HG02763 (cell line): Measurements from ENCODE around the gene SEZ6.

Experiments used
- ATAC-seq: cut with Tn5 transposase; IDR thresholded peaks from one replicate; pipeline ENCODE4 v1.9.1; 2021; ENCODE audit warnings: mild to moderate bottlenecking, moderate library complexity; ENCODE audit not compliant: unreplicated experiment

SEZ6 gene

DNA sequence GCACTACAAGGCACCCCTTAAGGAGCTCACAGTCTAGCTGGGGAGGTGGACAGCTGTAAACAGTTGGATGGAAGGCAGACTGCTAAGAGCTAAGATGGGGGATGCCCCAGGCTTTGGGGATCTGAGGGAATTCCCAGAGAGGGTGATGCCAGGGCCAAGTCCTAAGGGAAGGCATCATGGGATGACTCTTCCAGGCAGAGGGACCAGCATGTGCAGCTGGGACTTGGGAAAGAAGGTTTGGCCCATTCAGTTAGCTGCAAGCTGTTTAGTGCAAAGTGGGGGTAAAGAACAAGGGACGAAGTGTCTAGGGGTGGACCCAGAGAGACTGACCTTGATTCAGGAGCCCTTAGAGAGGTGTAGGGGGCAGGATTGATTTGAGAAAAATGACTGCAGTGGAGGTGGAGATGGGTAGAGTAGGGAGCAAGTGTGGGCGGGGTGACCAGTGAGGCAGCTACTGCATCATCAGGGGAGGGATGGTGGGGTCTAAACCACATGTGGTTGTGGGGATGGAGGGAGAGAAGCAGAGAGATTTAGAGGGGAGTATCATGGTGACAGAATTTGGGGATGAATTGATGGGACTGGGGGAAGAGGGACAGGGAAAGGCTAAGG is 27.4 kb downstream of the SEZ6 start:
- ATAC-seq, result no peak

DNA sequence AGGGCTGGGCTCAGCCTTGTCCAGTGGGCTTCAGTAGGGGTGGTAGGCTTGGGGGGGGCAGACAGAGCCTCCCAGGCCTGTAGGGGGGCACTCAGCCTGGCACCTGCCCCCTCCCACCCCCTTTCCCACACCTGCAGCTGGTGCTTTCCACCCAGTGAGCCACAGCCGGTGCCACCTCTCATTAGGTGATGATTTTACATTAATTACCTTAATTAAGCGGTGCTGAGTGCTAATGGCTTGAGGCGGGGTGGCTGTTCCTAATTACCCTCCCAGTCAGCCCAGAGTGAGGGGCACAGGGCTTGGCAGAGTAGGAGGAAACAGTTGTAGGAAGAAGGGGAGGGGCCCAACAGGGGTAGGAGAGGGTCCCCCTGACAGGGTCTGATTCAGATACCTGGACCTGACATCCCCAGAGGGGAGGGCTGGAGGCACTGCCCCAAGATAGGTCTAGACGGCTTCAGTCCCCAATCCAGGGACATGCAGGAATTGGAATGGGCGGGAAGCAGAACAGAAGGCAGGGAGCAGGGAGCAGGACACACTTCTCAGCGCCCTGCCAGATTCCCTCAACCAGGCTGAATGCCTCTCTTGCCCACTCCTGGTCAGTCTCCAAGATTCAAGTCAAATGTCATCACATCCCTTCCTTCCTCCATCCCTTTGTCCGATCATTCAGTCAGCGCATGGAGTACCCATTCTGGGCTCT is 28.0 kb downstream of the SEZ6 start:
- ATAC-seq, result no peak

DNA sequence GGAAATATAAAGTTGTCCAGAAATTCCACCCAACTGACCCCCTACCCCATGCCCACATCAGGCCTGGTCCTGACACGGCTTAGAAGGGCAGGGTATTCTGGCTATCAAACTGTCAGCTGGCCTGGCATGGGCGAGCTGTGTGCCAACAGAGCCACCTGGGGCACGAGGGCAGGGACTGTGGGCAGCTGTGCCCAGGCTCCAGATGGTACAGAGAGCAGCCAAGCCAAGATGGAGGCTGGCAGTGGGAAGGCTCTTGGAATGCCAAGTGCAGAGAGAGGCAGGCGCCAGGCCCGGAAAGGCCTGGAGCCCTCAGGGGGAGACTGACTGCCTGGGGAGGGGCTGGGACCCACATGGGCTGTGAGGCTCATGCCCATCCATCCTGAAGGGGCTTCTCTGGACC is 30.2 kb downstream of the SEZ6 start:
- no peak for ATAC-seq

DNA sequence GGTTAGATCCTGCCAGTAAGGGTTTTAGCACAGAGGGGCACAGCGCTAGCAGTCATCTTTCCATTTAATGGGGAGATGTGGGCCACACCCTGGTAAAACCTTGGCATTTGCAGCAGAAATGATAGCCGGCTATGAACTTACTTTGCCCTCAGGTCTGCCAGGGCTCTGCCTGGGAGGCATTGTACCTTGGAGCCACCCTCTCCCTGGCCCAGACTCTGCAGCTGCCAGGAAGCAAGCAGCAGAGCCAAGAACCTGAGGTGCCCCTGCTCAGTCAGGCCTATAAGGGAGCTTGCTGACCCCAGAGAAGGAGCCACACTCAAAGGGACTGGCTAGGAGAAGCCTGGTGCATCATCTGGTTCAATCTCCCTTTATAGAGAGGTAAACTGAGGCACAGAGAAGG is 30.8 kb downstream of the SEZ6 start:
- ATAC-seq, result no peak

DNA sequence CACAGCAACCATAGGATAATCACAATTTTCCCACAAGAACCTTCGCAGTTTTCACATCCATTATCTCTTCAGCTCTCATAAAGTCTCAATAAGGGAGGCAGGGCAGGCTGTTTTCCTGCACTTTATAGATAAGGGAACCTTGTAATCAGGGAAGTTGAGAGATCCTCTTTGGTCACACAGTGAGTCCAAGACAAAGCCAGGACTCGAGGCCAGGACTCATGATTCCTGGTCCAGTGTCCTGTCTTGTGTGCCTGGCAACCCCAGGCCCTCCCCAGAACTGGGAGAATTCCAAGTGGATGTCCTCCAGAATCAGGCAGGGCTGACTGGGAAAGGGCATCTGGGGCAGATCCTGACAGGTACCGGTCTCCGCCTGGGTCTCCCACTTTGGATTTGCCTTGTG is 31.4 kb downstream of the SEZ6 start:
- no peak for ATAC-seq

DNA sequence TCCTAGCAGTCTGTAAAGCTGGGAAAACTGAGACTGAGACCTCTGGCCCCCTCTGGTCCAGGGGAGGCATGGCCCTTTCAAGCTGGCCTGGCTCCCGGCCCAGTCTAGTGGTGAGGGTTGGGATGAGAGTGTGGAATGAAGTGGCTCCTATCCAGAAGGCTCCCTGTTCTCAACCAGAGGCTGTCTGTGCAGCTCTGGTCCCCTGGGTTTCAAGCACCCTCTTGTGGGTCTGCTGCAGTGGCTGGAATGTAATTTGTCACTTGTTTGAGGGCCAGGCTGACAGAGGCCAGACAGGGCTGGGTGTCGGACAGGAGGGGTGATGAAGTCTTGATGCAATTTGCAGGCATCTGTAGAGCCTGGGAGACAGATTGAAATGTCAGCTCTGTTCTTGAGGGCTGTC is 32.4 kb downstream of the SEZ6 start:
- no peak for ATAC-seq

DNA sequence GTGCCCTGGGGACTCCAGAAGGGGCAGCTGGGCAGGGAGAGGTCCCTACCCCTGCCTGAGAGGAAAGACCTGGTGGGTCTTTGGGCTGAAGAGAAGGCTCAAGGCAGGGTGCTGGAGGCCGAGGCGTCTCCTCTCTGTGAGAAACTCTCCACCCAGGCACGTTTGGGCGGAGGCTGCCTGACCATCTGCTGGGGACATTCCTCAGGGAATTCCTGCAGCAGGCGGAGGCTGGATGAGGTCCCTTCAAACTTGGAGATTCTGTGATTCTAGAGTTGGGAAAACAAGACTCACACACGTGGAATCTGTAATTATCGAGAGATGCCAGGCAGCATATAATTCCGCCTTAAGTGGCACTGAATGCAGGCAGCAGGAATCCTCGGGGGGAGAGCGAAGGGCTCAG is 33.4 kb downstream of the SEZ6 start:
- ATAC-seq, result no peak

DNA sequence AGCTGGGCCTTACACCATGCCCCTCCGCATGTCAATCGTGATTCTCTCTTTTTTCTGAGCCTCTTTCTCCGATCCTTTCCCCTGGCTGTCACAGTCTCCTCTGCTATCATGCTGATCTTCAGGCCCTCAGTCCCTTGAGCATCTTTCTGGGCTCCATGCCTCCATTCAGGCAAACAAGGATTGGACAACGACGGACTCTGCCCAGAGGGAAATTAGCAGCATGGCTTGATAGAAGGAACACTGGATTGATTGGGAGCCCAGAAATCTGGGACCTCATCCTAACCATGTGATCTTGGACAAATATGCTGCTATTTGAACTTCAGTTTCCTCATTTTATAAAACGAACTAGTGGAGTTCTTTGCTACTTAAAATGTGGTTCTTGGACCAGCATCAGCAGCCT is 35.0 kb downstream of the SEZ6 start:
- ATAC-seq, result no peak

DNA sequence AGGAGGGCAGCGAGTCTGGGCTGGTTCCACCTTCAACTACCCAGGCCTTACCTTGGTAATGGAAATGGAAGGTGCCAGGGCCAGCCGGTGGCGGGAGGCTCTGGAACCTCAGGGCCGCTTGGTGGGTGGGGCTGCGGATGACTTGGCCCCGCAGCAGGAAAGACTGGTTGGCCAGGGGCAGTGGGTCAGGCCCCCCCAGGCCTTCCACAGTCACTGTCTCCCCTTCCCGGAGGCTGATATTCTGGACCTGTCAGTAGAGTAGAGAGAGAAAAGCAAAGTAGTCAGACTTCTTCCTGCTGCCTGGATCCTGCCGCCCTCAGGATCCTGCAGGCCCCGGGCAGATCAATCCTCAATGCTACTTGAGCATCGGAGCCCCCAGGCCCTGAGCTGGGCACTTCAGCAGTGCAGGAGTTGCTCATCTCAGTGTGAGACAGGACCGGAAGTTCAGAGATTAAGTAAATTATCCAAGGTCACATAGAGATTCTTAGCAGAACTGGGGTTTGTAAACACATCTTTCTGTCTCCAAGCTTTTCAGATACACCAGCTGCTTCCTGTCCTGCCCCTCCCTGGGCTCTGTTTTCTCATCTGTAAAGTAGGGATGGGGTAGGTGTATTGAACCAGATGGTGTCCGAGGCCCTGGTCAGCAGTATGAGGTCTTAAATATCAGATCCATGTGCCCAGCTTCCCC is 36.0 kb downstream of the SEZ6 start:
- ATAC-seq, result no peak

DNA sequence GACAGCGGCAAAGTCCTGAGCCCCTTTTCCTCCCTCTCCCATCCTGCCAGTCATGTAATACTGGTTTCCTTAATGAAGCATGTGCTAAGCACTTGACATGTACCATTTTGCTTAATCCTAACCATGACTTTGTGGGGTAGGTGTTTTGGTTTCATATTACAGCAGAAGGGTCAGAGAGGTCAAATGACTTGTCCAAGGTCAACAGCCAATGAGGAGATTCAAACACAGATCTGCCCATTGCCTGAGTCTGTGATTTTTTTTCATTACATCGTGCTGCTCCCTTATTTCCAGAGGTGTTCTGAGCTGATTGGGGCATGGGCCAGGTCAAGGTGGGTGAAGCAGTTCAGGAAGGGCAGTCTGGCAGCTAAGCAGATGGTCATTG is 36.9 kb downstream of the SEZ6 start:
- no peak for ATAC-seq

DNA sequence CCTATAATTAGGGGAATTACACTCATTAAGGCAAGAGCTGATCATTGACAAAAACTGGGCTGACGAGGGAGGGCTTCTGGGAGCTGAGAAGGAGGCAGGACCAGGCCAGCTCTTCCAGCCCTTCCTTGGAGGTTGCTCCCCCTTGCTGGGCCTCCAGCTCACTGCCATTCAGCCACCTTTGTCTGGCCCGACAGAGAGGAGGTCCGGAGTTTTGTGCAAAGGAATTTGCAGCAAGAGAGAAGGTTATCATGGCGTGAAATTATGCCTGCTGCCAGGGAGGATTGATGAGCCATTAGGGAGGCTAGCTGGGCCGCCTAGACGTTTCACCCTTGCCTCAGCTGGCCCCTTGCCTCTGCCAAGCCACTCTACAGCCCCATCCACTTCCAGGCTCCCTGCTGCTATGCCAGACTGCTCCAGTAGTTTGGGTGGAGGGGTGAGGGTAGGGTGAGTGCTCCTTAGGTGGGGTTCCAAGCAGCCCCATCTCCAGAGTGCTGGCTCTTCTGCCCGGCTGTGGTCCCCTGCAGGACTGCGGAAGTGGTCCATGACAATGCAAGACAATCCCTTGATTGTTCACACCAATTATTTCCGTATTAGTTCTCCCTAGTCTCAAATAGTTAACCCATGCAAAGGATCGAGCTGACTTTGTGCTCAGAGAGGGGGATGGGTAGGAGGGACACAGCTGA is 37.5 kb downstream of the SEZ6 start:
- no peak for ATAC-seq

DNA sequence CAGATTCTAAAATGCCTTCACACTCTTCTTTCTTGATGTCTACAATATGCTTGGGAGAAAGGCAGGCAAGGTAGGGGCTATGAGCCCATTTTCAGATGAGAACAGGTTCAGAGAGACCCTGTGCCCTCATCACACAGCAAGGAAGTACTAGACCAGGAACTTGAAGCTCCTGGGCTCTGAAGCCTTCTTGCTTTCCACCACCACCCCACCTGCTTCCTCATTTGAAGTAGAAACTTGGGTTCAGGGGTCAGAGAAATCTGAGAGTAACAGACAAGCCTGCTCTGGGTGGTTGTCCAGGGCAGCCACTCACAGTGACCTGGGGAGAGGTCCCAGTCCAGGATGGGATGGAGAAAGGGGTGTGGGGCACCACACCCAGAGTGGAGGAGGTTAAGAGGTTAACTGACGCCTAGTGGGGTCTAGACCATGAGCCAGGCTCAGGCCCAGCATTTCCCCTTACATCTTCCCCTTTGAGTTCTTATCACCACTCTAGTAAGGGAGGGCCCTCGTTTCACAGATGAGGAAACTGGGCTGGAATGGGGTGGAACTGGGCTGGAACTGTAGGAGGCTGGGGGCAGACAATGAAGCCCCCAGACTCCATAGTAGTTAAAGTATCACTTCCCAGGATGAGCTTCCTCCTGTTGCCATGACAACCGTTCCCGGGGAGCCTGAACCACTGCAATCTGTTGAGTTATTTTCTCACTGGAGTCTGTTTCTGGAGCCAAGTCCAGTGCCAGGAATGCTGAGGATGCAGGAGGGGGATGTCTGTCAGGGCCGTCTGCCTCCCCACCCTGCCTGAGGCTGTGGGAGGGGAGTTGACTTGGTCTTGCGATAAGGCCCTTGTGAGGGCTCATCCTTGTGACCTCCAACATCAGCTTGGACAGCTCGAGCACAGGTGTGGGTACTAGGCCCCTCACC is 38.4 kb downstream of the SEZ6 start:
- ATAC-seq, result no peak

DNA sequence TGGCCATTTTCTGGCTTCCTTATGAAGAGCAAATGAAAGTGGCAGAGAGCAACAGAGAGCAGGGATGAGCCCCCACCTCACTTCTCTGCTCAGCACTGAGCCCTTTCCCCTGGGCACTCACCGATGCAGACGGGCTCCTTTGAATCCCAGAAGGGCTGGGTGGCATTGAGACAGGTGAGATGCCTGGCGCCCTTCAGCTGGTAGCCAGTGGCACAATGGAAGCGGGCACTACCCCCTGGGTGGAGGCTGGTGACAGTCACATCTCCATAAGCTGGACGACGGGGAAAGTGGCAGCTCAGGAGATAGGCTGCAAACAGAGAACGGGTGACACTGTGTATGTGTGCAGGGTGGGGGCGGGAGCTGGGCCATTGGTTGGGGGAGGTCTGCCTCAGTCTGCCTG is 42.0 kb downstream of the SEZ6 start:
- no peak for ATAC-seq

DNA sequence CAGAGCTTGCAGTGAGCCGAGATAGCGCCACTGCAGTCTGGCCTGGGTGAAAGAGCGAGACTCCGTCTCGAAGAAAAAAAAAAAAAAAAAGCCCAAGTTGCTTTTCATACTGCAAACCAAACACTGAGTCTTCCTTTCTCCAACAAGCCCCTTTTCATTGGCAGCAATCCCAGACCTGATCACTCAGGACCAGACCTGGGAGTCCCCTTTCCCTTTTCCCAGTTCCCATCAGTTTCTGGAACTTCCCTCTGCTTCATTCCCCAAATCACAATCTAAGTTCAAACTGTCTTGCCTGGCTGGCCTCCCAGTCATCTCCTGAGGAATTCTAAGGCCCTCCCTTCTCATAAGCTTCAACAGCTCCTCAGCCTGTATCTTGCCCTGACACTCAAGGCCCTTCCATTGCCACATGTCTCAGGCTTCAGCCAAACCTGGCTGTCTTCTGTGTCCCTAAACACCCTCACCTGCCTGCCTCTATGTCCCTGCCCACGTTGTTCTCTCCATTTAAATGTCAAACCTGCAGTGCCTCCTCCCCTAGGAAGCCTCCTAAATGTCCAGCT is 42.7 kb downstream of the SEZ6 start:
- no peak for ATAC-seq

DNA sequence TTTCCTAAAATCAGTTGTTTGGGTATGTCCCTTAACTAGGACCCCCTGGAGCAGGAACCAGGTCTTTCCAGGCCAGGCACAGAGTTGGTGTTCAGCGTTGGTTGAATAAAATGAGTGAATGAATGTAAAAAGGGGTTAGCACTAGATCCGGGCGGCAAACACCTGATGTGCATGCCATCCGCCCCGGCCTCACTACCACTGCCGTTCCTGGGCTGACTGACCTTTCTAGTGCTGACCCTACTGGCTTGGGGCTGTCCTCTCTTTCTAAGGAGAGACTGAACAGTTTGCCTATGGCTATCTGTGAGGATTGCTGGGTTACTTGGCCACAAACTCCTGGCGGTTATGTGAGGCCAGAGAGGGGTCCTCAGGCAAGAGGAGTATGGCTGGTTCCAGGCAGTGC is 44.4 kb downstream of the SEZ6 start:
- no peak for ATAC-seq

DNA sequence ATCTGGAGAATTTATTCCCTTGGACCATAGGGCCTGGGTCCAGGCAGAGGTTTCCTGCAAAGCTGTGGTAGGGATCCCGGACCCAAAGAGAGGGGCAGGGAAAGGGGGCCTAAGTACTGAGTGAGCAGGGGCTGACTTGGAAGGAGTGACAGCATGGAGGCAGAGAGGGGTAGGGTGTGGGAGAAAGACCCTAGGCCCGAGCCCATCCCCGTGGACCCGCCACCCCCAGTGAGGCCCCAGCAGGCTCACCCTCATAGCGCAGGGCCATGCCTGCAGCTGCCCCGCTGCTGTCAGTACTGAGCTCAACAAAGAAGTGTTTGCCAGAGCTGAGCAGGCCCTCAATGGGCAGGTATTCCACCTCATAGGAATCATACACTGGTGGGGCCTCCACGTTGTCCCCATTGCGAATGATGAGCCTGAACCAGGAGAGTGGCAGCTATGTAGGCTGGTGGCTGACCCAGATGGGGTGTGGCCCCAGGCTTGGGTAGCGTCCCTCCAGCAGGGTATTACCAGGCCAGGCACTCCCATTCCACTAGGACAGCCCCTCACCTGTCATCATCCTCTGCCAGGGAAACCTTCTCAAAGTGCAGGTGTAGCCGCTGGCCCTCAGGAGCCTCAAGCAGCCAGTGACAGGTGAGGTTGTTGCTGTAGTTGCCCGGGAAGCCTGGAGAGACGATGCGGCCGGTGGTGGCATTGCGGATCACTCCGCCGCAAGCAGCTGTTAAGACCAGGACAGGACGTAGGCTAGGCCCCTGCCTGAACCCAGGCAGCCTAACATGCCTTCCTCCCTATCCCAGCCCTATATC is 45.4 kb downstream of the SEZ6 start:
- ATAC-seq, result no peak

DNA sequence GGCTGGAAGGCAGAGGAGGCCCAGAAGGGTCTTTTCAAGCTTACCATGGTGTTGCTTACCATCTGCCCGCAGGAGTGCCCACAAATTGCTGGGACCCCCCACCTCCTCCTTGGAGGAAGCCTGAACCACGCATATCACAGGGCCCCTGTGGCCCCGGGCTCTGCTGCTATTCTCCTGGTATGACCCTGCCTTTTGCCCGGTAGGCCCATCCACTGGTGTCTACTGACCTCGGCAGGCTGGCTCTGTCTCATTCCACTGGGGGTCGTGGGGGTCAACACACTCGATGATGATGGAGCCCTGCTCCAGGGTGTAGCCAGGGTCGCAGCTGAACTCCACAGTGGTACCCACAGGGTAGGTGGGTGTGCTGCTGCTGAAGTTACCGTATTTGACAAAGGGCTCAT is 46.4 kb downstream of the SEZ6 start:
- no peak for ATAC-seq

DNA sequence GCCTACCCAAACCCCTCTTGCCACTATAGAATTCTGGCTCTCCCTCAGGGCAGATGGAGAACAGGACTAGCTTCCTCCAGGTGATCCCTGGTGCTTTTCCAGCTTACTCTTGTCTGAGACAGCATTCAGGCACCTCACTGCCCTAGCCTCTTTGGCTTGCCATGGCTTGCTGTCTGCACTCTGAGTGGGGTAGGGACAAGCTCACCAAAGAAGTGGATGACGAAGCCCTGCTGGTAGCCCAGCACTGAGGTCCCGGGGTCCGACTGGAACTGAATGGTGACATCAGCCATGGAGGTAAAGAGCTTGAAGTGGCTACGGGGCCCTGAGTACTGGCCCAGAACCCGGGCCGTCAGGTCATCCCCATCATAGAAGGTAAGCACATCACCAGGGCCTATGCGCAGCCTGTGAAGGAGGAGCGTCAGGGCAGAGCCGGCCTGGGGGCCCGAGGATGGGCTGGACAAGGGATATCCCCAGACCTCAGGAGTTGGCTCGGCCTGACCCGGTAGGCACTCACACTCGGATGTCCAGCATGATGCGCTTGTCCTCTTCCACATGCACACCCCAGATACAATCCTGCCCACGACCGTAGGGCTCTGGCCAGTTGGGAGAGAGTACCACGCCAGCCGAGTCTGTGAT is 46.9 kb downstream of the SEZ6 start:
- no peak for ATAC-seq

DNA sequence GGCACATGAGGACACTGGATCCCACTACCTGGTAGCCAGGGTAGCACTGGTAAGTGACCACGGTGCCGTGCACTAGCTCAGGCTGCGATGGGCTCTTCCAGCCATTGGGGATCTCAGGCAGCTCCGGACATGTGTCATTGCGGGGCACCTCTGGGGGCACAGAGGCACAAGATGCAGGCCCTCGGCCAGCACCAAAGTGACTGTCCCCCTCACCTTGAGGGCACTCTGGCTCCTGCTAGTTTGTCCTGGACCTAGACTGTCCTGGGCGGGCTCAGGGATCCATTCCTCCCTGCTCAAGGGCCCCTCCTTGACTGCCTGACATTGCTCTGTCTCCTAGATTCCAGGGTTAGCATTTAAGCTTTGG is 47.9 kb downstream of the SEZ6 start:
- ATAC-seq, result no peak
